ENCODE measurements around the gene C20orf173.
"Not testable (repeated sequence)": the region's sequence is repeated elsewhere in the genome, so short reads cannot be mapped to it uniquely, and the experiment has no call there.

- not testable (repeated sequence) for TF ChIP-seq CTCF (IDR thresholded peaks at IDR 0.05; ENCODE audit: borderline replicate concordance, extremely low read depth, low read length, poor library complexity, severe bottlenecking); EZH2 (IDR thresholded peaks at IDR 0.05; ENCODE audit: borderline replicate concordance, low read depth, low read length, severe bottlenecking)
These were observed 11.7 kb downstream of the C20orf173 start for GRCh38 chr20:35517767-35518166.
